ENCODE measurements around the gene METTL24.

The METTL24 gene

GRCh38 chr6:110400208-110400607 lies 42.1 kb upstream of the METTL24 start:
- H3K4me3 ChIP-seq (replicated peaks; ENCODE audit: insufficient read depth, low read length) = no peak overlapping the region
- no peaks in the 10 kb centered on the region for H3K27me3 ChIP-seq (ENCODE audit: insufficient read depth, poor library complexity, severe bottlenecking)
- DNase-seq (ENCODE audit: low read depth in 1 of 2, low spot score in 1 of 2) = no peak
- TF ChIP-seq REST (IDR thresholded peaks at IDR 0.05; ENCODE audit: insufficient replicate concordance, low read depth) = no peak
- no peak for TF ChIP-seq GABPA (IDR thresholded peaks at IDR 0.05; ENCODE audit: low read depth)
- no peak for TF ChIP-seq CTCF (IDR thresholded peaks at IDR 0.05; ENCODE audit: insufficient read depth, low read length)
- no peak for TF ChIP-seq SPI1 (IDR thresholded peaks at IDR 0.05; ENCODE audit: borderline replicate concordance, low read depth)
- no peak for TF ChIP-seq POLR2AphosphoS5 (IDR thresholded peaks at IDR 0.05; ENCODE audit: low read depth)
- no peak overlapping the region for H3K27ac ChIP-seq (replicated peaks)

- no peak for DNase-seq (ENCODE audit: low read depth in 1 of 2, low spot score in 1 of 2)
- TF ChIP-seq POLR2AphosphoS5 (IDR thresholded peaks at IDR 0.05; ENCODE audit: low read depth) = no peak
- no peak for TF ChIP-seq SPI1 (IDR thresholded peaks at IDR 0.05; ENCODE audit: borderline replicate concordance, low read depth)
- no peak for TF ChIP-seq CTCF (IDR thresholded peaks at IDR 0.05; ENCODE audit: insufficient read depth, low read length)
- no peak for TF ChIP-seq REST (IDR thresholded peaks at IDR 0.05; ENCODE audit: insufficient replicate concordance, low read depth)
- TF ChIP-seq GABPA (IDR thresholded peaks at IDR 0.05; ENCODE audit: low read depth) = no peak
- Histone ChIP-seq H3K27me3 (ENCODE audit: insufficient read depth, poor library complexity, severe bottlenecking) (no peaks in the 10 kb centered on the region), H3K4me3 (replicated peaks; ENCODE audit: insufficient read depth, low read length) (no peak overlapping the region), H3K27ac (replicated peaks) (no peak overlapping the region)
Measured at GRCh38 chr6:110399219-110400071, 41.3 kb upstream of the METTL24 start.

- TF ChIP-seq REST (IDR thresholded peaks at IDR 0.05; ENCODE audit: insufficient replicate concordance, low read depth) = no peak
- no peak for TF ChIP-seq SPI1 (IDR thresholded peaks at IDR 0.05; ENCODE audit: borderline replicate concordance, low read depth)
- no peak for TF ChIP-seq GABPA (IDR thresholded peaks at IDR 0.05; ENCODE audit: low read depth)
- no peak for TF ChIP-seq CTCF (IDR thresholded peaks at IDR 0.05; ENCODE audit: insufficient read depth, low read length)
- TF ChIP-seq POLR2AphosphoS5 (IDR thresholded peaks at IDR 0.05; ENCODE audit: low read depth) = no peak
- Histone ChIP-seq H3K27ac (replicated peaks) (no peak overlapping the region), H3K27me3 (ENCODE audit: insufficient read depth, poor library complexity, severe bottlenecking) (no peaks in the 10 kb centered on the region), H3K4me3 (replicated peaks; ENCODE audit: insufficient read depth, low read length) (no peak overlapping the region)
- no peak for DNase-seq (ENCODE audit: low read depth in 1 of 2, low spot score in 1 of 2)
Measured at GRCh38 chr6:110398778-110399177, 40.6 kb upstream of the METTL24 start.
